Testis (tissue), 3 donors: ENCODE data around the gene ATAD2B. TPM values are rescaled to one million over a fixed set of nuclear protein-coding genes. Genes with fewer than 3 reads are reported as not detected.
A peak's percentile ranks its signal among the peaks of the same experiment; 100 is the strongest.

Experiments
- DNase-seq: peaks from one replicate; pipeline ENCODE4 v3.0.0-alpha.2; 2019
- H3K27ac ChIP-seq, 2 donors: fragments of 200-600 bp; sonication (generic); one replicate each; pipeline ENCODE4 v1.5.1; 2019
- H3K27me3 ChIP-seq: fragments of 200-600 bp; sonication (generic); one replicate; pipeline ENCODE4 v1.5.1; 2019
- H3K36me3 ChIP-seq: fragments of 200-600 bp; sonication (generic); one replicate; pipeline ENCODE4 v1.5.1; 2017; ENCODE audit warnings: low read depth; ENCODE audit errors: missing control alignments
- H3K4me1 ChIP-seq: fragments of 200-600 bp; sonication (generic); one replicate; pipeline ENCODE4 v1.5.1; 2019
- H3K4me3 ChIP-seq, 2 donors: fragments of 200-600 bp; sonication (generic); one replicate each; pipeline ENCODE4 v1.5.1; 2017 to 2019
- H3K9me3 ChIP-seq: fragments of 200-600 bp; sonication (generic); one replicate; pipeline ENCODE4 v1.5.1; 2017
- CTCF ChIP-seq, 3 experiments: fragments of 450-650 bp in 2 of 3; fragments of 200-600 bp in 1 of 3; sonication (generic) in 1 of 3; IDR thresholded peaks; one replicate each; pipeline ENCODE4 v1.5.1; 2016 to 2019; ENCODE audit warnings: antibody characterized with exemption in 3 of 3, mild to moderate bottlenecking in 2 of 3, moderate library complexity in 1 of 3
- POLR2A ChIP-seq: fragments of 450-650 bp; IDR thresholded peaks from one replicate; pipeline ENCODE4 v1.6.1; 2017; ENCODE audit warnings: antibody characterized with exemption, mild to moderate bottlenecking, moderate library complexity
- whole genome bisulfite sequencing, 2 donors: methylation state at CpG; one replicate each; pipeline ENCODE4 v1.1.5; 2018; 5-methylcytosine and 5-hydroxymethylcytosine counted together
- intact Hi-C: fragments of 100-400 bp; cut with DNase I; formaldehyde crosslinking; loops from one replicate; pipeline ENCODE4 v1.15.1; 2023; ENCODE audit warnings: low total_unique reads
- polyA plus RNA-seq: library from polyadenylated mRNA; stranded (reverse); fragments of 350-450 nt; fragmentation: Illumina TruSeq; extraction: RNeasy Lipid Tissue Mini Kit (QIAGEN cat#74804); gene quantifications from one replicate; pipeline ENCODE4 v1.2.3, GENCODE V29; 2014; ENCODE audit warnings: low read depth, low replicate concordance; ENCODE audit not compliant: insufficient read depth
- total RNA-seq, 2 donors: library from RNA; depleted of rRNA; stranded (reverse); fragments of >200 nt; gene quantifications; one replicate each; pipeline ENCODE4 v1.2.3, GENCODE V29; 2016

Gene ATAD2B
- total and polyA plus RNA-seq, 3 donors from 2014 or later = 11.7 to 32.3 (median 23.2) TPM

GRCh38 chr2:23767876-23768621, 158.9 kb downstream of the ATAD2B start:
- intact Hi-C loops = no loop called here
- WGBS, 2 donors = 91 to 92% methylated on average over 5 of the region's 5 CpGs
- Histone ChIP-seq H3K36me3 (no peaks in the 10 kb centered on the region), H3K4me1 (no peaks in the 10 kb centered on the region), H3K27ac (no peak overlapping the region), H3K4me3 (no peak overlapping the region), H3K9me3 (no peaks in the 10 kb centered on the region), H3K27me3 (no peaks in the 10 kb centered on the region)
- no peak for DNase-seq
- TF ChIP-seq POLR2A (no peak), CTCF (IDR thresholded peaks at IDR 0.05) (no peak)

- Histone ChIP-seq H3K9me3 (no peaks in the 10 kb centered on the region), H3K4me1 (peaks cover 7% of the 10 kb centered on the region), H3K27me3 (no peaks in the 10 kb centered on the region), H3K4me3 (no peak overlapping the region), H3K36me3 (no peaks in the 10 kb centered on the region), H3K27ac (no peak overlapping the region)
- DNase-seq = no peak
- TF ChIP-seq CTCF (IDR thresholded peaks at IDR 0.05) (no peak), POLR2A (no peak)
- intact Hi-C loops = no loop called here
- WGBS, 2 donors = 33 to 44% methylated on average over 3 of the region's 3 CpGs
Measured at GRCh38 chr2:23762141-23762540, 164.8 kb downstream of the ATAD2B start.

- Histone ChIP-seq H3K36me3 (no peaks in the 10 kb centered on the region), H3K4me1 (peaks cover 7% of the 10 kb centered on the region), H3K27me3 (no peaks in the 10 kb centered on the region), H3K27ac (no peak overlapping the region), H3K9me3 (no peaks in the 10 kb centered on the region), H3K4me3 (no peak overlapping the region)
- TF ChIP-seq CTCF (IDR thresholded peaks at IDR 0.05) (no peak), POLR2A (no peak)
- 36 to 44% methylated on average over 1 of the region's 1 CpG for WGBS, 2 donors
- intact Hi-C loops = no loop called here
- no peak for DNase-seq
Measured at GRCh38 chr2:23761638-23762037, 165.3 kb downstream of the ATAD2B start.

GRCh38 chr2:23760736-23761135, 166.2 kb downstream of the ATAD2B start:
- intact Hi-C loops = no loop called here
- no peak overlapping the region for H3K4me3 ChIP-seq
- H3K9me3 ChIP-seq = no peaks in the 10 kb centered on the region
- no peaks in the 10 kb centered on the region for H3K27me3 ChIP-seq
- H3K27ac ChIP-seq = no peak overlapping the region
- 63 to 64% methylated on average over 4 of the region's 4 CpGs for WGBS, 2 donors
- peaks cover 7% of the 10 kb centered on the region for H3K4me1 ChIP-seq
- no peaks in the 10 kb centered on the region for H3K36me3 ChIP-seq
- TF ChIP-seq CTCF (IDR thresholded peaks at IDR 0.05) (peak in 2 of 3 experiments; percentile 3 to 33), POLR2A (no peak)
- no peak for DNase-seq
